CD4-positive, alpha-beta T cell treated with Interleukin-1 beta for 1 hour (primary cell): Measurements from ENCODE around the gene GUCY1A1.
"Not testable (repeated sequence)": the region's sequence is repeated elsewhere in the genome, so short reads cannot be mapped to it uniquely, and the experiment has no call there.

Experiments
- DNase-seq, 2 donors: peaks; one replicate each; pipeline ENCODE4 v3.0.0-alpha.2; 2020 to 2022

Gene GUCY1A1

GRCh38 chr4:155666344-155667221 is at the start of gene GUCY1A1:
Gene GUCY1A1, plus strand, starts transcription at chr4:155666848. Its CDS starts 30,020 bp downstream, at chr4:155696868.
- no peak for DNase-seq

DNA sequence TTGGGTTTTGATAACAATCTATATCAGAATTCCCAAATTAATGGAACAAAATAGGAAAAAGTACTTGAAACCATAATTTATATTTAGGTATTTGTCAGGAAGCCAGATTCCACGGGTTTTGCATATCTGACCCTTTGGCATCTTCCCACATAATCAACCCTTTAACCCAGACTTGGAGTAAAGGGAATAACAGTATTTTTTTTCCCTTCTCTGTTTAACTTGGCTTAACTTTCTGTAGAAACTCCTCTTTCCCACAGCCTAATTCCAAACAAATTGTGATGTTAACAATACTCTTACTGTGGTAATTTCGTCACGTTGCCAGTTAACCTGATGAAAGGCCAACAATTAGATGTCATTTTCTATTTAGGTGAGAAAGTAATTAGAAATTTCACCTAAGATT is 49.4 kb upstream of the GUCY1A1 start:
- no peak for DNase-seq

GRCh38 chr4:155618183-155618838 is 48.3 kb upstream of the GUCY1A1 start:
- no peak for DNase-seq

DNA sequence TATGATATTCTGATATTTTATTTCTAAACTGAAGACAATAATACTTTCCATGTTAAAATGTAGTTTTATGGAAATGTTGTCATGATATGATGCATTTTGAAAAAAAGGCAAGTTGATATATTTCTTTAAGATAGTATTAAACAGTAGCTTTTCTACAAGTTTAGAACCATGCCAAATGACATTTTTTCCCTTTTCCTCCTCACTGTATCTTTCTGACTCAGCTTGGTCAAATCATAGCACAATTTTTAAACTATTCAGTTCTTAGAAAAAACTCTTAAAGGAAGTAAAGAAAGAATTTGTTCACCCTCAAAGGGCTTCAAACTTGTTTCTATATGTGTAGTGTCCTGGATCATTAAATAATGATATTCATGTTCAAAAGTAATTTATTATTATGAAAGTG is 46.0 kb upstream of the GUCY1A1 start:
- no peak for DNase-seq

DNA sequence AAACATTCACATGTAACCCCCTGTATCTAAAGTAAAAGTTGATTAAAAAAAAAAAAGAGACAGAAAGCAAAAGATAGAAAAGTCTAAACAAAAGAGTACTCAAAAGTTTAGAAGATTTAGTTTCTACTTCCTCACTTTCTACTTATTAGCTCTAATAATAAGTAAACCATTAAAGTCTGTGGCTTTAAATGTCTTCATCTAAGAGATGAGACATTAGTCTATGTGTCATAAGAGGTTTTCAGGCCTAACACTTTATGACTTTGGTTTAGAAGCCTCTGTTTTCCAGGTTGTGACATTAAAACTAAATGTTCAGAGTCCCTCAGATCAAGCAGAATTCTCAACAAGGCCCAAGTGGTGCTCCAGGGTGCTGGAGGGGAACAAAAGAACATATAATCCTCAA is 42.2 kb upstream of the GUCY1A1 start:
- DNase-seq, result no peak

- no peak for DNase-seq
These were observed 40.1 kb upstream of the GUCY1A1 start for GRCh38 chr4:155626561-155626960.

DNA sequence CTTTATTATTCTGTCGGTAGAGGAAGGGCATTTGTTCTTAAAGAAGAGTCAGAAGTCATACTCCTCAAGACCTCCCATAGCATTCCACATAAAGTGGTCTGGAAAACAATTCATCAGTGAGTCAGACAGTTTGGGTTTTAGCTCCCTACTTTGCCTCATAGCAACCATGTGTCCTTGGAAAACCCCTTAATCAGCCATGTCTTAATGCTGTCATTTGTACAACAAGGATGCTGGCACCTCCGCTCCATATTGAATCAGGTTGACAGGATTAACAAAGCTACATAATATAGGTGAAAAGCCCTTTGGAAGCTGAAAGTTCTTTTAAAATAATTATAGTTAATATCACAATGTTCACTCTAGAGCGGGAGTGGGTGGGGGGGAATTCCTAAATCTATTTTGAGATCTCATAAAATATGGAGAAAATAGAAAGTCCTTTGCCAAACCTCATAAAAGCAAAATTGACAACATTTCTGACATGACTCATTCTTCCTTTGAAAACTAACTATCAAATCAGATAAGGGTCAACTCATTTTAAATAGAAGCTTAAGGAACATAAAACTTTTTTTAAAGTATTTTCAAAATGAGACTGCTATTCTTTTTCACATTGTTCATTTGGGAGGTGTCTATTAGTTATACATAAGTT is 37.3 kb upstream of the GUCY1A1 start:
- DNase-seq, result no peak

DNA sequence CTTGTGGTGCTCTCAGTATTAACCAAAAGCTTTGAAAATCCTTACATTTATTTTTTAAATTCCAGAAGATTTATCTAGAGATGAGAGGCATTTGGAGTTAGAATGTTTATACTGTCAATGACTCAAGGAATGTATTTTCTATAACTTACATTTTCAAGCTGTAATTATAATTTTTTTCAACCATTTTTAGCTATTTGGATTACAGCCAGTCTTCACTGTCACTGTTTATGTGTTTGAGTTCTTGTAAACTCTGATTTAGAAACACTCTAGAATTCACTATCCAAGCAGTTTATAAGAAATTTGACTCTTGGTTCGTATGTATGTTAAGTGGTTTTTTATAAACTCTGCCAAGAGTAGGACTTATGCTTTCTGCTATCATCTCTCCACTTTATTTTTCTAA is 36.7 kb upstream of the GUCY1A1 start:
- no peak for DNase-seq

DNA sequence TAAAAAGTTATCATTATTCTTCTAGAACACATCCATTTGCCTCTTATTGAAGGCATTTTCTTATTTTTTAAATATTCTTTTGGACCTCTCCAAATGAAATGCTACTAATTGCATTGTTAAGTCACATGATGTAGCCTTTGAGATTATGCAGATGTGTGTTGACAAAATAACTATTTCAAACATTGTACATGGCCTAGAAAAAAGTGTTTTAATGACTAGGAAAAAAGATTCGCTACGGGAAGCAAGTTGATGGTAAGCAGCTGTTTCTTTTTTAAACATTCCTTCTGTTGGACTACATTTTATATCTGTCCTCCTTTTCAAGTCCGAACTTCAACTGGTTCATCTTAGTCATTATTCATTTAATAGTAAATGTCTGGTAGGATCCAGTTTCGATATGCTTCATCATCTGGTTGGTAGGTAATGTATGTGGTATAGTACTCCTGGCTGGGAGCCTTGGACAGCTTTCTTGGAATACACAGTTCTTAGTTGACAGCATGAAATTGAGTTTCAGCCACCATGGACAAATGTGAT is 34.3 kb upstream of the GUCY1A1 start:
- no peak for DNase-seq

GRCh38 chr4:155638195-155638965 is 28.3 kb upstream of the GUCY1A1 start:
- no peak for DNase-seq

DNA sequence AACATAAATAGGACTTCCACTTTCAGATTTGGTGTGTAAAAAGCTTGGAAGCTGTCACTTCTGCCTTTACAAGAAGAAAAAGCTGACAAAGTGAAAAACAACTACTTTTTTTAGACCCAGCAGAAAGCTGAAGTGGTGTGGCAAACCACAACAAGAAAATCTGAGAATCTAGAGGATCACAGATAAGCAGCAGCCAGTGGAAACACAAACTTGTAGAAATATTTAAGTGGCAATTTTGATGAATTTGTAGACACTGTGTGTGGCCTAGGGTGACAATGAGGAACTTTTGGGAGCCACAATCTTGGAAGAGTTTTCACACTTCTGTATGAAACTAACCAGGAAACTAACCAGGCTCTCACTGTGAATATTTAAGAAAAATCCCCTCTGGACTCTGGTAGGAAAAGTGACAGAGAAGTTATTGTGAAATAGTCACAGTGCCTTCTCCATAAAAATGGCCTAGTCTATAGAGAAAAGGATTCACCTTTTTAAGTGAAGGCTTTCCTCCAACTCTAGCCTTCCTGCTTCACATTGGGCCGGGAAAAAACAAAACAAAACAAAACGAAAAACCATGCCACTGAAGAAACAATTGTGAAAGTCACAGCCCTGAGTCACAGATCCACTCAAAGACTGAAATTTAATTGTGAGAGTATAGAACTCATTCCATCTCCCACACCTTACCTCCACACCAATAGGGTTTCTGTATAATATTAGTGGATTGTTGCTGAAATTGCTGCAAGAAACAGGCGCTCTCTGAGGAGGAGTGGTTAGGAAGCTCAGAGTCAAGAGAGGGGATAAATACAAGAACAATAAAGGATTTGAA is 26.7 kb upstream of the GUCY1A1 start:
- DNase-seq, result no peak

DNA sequence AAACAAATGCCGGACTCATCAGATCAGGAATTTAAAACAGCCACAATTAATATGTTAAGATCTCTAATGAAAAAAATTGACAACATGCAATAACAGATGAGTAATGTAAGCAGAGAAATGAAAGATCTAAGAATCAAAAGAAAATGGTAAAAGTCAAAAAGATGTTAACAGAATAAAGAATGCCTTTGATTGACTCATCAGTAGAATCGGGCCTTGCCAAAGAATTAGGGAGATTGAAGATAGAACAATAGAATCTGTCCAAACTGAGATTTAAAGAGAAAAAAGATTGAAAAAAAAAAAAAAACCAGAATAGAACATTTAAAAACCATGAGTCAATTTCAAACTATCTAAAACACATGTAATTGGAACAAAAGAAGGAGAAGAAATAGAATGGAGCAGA is 25.9 kb upstream of the GUCY1A1 start:
- no peak for DNase-seq

- no peak for DNase-seq
These were observed 23.6 kb upstream of the GUCY1A1 start for GRCh38 chr4:155643087-155643486.

GRCh38 chr4:155646001-155646400 is 20.6 kb upstream of the GUCY1A1 start:
- DNase-seq, result no peak

DNA sequence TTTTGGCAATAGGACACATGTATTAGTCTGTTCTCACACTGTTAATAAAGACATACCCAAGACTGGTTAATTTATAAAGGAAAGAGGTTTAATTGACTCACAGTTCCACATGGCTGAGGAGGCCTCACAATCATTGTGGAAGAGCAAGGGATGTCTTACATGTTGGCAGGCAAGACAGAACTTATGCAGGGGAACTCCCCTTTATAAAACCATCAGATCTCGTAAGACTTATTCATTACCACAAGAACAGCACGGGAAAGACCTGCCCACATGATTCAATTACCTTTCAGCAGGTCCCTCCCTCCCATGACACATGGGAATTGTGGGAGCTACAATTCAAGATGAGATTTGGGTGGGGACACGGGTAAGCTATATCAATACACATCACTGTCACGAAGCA is 15.9 kb upstream of the GUCY1A1 start:
- not testable (repeated sequence) for DNase-seq

DNA sequence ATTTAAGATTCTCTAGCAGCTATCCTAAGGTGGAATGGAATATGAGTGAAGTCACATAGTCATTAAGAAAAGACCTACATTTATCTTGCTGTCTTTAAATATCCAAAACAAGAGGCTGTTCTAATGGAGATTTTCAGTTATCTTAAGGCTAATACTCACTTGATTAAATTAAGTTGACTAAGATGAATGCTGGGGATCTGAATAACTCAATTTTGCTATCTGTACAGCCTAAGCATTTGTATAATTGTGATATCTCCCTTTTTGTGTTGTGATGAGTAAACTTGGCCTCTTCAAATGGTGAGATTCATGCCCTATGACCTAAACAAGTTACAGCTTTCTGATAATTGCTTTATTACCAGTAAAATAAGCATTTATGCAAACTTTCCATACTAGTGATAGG is 13.6 kb upstream of the GUCY1A1 start:
- DNase-seq, result no peak

DNA sequence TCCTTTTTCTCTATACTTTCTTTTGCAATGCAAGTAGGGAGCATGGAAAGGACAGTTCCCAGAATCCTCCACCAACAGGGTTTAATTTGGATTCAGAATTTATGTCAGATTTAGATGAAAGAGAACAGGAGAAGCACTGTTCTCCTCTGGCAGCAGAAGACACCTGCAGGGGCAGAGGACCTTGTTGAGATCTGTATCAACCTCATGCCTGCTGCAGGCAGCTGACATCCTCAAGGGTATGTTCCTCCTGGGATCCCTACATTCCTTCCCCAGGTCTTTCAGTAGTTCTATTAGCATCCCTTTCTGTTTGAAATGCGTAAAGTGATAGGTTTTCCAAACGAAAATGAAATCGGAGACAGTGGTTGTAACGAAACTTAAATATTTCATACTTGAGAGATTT is 10.6 kb upstream of the GUCY1A1 start:
- DNase-seq, result no peak

- DNase-seq, result no peak
These were observed 9.5 kb upstream of the GUCY1A1 start for GRCh38 chr4:155657169-155657568.

DNA sequence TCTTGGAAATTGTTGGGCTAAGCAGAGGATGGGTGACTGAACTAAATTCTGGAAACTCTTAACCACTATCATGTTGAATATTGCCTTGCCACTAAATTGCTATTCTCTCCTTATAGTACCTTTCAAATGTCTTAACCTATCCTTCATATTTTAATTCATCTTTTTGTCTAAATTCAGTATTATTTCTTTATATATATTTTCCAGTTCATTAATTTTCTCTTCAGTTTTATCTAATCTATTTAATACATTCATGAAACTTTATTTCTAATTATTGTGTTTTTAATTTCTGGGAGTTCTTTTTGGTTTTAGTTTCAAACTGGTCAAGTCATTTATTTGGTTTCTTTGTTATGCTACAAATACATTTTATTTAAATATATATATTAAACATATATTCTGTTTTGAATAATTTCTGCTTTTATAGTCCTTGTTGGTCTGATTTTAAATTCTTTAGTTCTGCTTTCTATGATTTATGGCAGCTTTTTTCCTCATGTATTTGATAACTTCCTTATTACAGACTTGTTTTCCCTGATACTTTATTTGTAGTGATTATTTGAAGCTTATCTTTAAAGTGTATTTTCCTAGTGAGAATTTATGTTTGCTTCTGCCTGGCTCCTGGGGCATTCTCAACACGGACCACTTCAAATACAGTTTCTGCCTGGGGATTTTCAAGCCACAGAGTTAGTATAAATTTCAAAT is 8.5 kb upstream of the GUCY1A1 start:
- DNase-seq, result no peak

DNA sequence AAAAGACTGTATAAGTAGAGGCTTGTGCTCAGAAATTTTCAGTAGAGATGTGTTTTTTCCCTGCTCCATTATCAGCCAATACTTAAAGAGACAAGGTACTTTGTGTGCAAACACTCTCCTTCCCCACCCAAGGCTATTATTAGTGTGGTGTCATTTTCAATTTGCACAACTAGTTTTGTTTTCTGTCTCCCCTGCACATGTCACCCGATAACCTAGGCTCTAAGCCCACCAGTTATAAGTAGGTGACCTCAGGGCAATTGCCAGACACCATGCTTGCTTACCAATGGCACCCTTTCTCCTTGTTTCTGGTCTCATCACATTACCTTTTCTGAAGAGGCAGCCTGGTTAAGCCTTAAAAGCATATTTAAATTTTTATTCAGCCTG is 8.0 kb upstream of the GUCY1A1 start:
- no peak for DNase-seq

DNA sequence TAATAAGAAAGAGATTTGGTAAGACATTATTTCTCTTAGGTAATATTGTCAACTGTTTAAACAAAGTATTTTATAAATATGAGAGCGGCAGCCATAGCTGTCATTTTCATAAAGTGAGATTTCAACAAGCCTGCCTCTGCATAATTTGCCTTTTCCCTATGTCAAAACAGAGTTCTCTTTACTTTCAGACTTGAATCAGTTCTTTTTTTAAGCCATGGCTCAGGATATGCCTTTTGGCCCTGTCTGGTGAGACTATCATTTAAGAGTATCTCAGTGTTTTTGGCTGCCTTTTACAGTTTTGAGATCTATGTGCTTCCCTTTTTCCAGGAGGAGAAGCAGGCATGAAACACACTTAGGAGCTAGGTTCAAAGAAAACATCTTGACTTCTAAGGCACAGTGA is 7.5 kb upstream of the GUCY1A1 start:
- DNase-seq, result no peak
